ENCODE data around the gene ADARB1.

ADARB1 gene

GRCh38 chr21:45209046-45209445 is 134.7 kb downstream of the ADARB1 start:
- no peak overlapping the region for H3K4me3 ChIP-seq (ENCODE audit: low read depth, low read length)
- DNase-seq (ENCODE audit: low read depth) = no peak
- TF ChIP-seq POLR2A (IDR thresholded peaks at IDR 0.05; ENCODE audit: extremely low read depth, insufficient read length) = no peak
- TF ChIP-seq, protein P1, sequence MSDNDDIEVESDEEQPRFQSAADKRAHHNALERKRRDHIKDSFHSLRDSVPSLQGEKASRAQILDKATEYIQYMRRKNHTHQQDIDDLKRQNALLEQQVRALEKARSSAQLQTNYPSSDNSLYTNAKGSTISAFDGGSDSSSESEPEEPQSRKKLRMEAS (IDR thresholded peaks at IDR 0.05; ENCODE audit: low read depth, low read length) = no peak
- no peak for TF ChIP-seq MYC (IDR thresholded peaks at IDR 0.05; ENCODE audit: low read depth, low read length)
- TF ChIP-seq CTCF (IDR thresholded peaks at IDR 0.05; ENCODE audit: low read depth, low read length) = no peak

GRCh38 chr21:45209685-45210284 is 135.4 kb downstream of the ADARB1 start:
- no peak overlapping the region for H3K4me3 ChIP-seq (ENCODE audit: low read depth, low read length)
- DNase-seq (ENCODE audit: low read depth) = no peak
- TF ChIP-seq, protein P1 (IDR thresholded peaks at IDR 0.05; ENCODE audit: low read depth, low read length) = no peak
- no peak for TF ChIP-seq MYC (IDR thresholded peaks at IDR 0.05; ENCODE audit: low read depth, low read length)

DNA sequence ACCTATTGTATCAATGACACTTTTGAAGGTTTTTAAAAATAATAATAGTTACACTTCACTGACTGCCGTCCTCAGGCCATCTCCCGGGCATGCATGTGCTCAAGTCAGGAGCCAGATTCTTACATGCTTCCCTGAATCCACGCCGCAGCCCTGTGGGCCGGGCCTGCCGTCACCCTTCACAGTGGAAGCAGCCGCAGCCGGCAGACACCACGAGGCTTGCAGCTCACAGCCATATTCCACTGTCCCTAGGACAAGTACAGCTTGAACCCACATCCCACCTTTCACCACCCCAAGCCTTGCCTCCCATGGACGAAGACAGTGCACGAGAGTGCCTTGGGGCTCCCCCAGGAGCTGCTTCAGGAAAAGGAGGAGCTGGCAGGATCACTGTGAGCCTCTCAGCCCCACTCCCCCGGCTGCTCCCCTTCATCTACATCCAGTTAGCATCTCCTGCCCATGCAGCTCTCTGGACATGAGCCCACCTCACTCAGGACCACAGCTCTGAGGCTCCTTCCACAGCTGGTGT is 136.1 kb downstream of the ADARB1 start:
- no peak overlapping the region for H3K4me3 ChIP-seq (ENCODE audit: low read depth, low read length)
- no peak for TF ChIP-seq MYC (IDR thresholded peaks at IDR 0.05; ENCODE audit: low read depth, low read length)
- no peak for DNase-seq (ENCODE audit: low read depth)

- H3K4me3 ChIP-seq (ENCODE audit: low read depth, low read length) = no peak overlapping the region
- no peak for TF ChIP-seq MYC (IDR thresholded peaks at IDR 0.05; ENCODE audit: low read depth, low read length)
- TF ChIP-seq, protein P1 (IDR thresholded peaks at IDR 0.05; ENCODE audit: low read depth, low read length) = no peak
- no peak for TF ChIP-seq POLR2A (IDR thresholded peaks at IDR 0.05; ENCODE audit: extremely low read depth, insufficient read length)
- no peak for TF ChIP-seq CTCF (IDR thresholded peaks at IDR 0.05; ENCODE audit: low read depth, low read length)
- DNase-seq (ENCODE audit: low read depth) = peak; percentile 85
These were observed 137.3 kb downstream of the ADARB1 start for GRCh38 chr21:45211661-45212060.

DNA sequence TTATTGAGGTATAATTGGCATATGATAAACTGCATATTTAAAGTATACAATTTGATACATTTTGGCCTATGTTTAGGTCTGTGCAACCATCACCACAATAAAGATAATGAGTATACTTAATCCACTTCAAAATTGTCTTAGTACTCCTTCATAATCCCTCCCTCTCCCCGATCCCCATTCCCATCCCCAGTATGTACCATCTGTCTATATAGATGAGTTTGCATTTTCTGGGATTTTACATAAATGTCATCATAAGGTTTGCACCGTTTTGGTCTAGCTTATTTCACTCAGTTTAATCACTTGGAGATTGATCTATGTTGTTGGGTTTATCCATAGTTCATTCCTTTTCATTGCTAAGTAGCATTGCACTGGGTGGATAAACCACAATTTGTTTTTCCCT is 139.0 kb downstream of the ADARB1 start:
- DNase-seq (ENCODE audit: low read depth) = no peak
- TF ChIP-seq, protein P1 (IDR thresholded peaks at IDR 0.05; ENCODE audit: low read depth, low read length) = no peak
- TF ChIP-seq POLR2A (IDR thresholded peaks at IDR 0.05; ENCODE audit: extremely low read depth, insufficient read length) (no peak), CTCF (IDR thresholded peaks at IDR 0.05; ENCODE audit: low read depth, low read length) (no peak), MYC (IDR thresholded peaks at IDR 0.05; ENCODE audit: low read depth, low read length) (no peak)
- H3K4me3 ChIP-seq (ENCODE audit: low read depth, low read length) = no peak overlapping the region

DNA sequence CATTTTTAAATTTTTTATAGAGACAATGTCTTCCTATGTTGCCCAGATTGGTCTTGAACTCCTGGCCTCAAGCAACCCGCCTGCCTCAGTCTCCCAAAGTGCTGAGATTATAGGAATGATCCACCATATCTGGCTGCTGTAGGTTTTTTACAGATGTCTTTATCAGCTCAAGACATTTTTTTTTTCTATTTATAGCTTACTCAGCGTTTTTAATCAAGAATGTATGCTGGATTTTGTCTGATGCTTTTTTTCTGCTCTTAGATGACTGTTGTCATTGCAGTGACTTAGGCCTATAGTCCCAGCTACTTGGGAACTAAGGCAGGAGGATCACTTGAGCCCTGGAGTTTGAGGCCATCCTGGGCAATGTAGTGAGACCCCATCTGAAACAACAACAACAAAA is 140.8 kb downstream of the ADARB1 start:
- no peak for DNase-seq (ENCODE audit: low read depth)
- H3K4me3 ChIP-seq (ENCODE audit: low read depth, low read length) = no peak overlapping the region
- TF ChIP-seq MYC (IDR thresholded peaks at IDR 0.05; ENCODE audit: low read depth, low read length) (no peak), POLR2A (IDR thresholded peaks at IDR 0.05; ENCODE audit: extremely low read depth, insufficient read length) (no peak), CTCF (IDR thresholded peaks at IDR 0.05; ENCODE audit: low read depth, low read length) (no peak)
- TF ChIP-seq, protein P1 (IDR thresholded peaks at IDR 0.05; ENCODE audit: low read depth, low read length) = no peak

GRCh38 chr21:45217010-45217409 is 142.6 kb downstream of the ADARB1 start:
- H3K4me3 ChIP-seq (ENCODE audit: low read depth, low read length) = no peak overlapping the region
- TF ChIP-seq POLR2A (IDR thresholded peaks at IDR 0.05; ENCODE audit: extremely low read depth, insufficient read length) = no peak
- TF ChIP-seq MYC (IDR thresholded peaks at IDR 0.05; ENCODE audit: low read depth, low read length) = no peak
- no peak for TF ChIP-seq CTCF (IDR thresholded peaks at IDR 0.05; ENCODE audit: low read depth, low read length)
- TF ChIP-seq, protein P1 (IDR thresholded peaks at IDR 0.05; ENCODE audit: low read depth, low read length) = no peak
- DNase-seq (ENCODE audit: low read depth) = no peak

Data from NB4 (cell line).